Colonic mucosa (tissue), 4 donors: Measurements from ENCODE around the gene UBE2Q1. TPM values are rescaled to one million over a fixed set of nuclear protein-coding genes. Genes with fewer than 3 reads are reported as not detected.

ENCODE experiments used
- DNase-seq: peaks from one replicate; pipeline ENCODE4 v3.0.0-alpha.2; 2020
- H3K27ac ChIP-seq: fragments of 200-600 bp; one replicate; pipeline ENCODE4 v1.8.0; 2021
- H3K27me3 ChIP-seq: fragments of 200-600 bp; one replicate; pipeline ENCODE4 v1.8.0; 2021
- H3K36me3 ChIP-seq: fragments of 200-600 bp; one replicate; pipeline ENCODE4 v1.8.0; 2021
- H3K4me1 ChIP-seq: fragments of 200-600 bp; one replicate; pipeline ENCODE4 v1.8.0; 2021; ENCODE audit warnings: mild to moderate bottlenecking
- H3K4me3 ChIP-seq: fragments of 200-600 bp; one replicate; pipeline ENCODE4 v1.8.0; 2021
- H3K9ac ChIP-seq, 2 donors: one replicate each; pipeline ENCODE4 v1.7.0; 2013; ENCODE audit warnings: control low read depth in 2 of 2, low read depth in 2 of 2, low read length in 2 of 2
- H3K9me3 ChIP-seq: fragments of 200-600 bp; one replicate; pipeline ENCODE4 v1.8.0; 2021
- intact Hi-C: fragments of 100-400 bp; cut with DNase I; formaldehyde crosslinking; loops from one replicate; pipeline ENCODE4 v1.14.1; 2022
- total RNA-seq, 2 donors: library from RNA; stranded (reverse); fragmentation: NEBNext Ultra II Directional in 1 of 2; extraction: Animal tissue kit (Norgen Biotek cat#: 25700) in 1 of 2; gene quantifications; one replicate each; pipeline ENCODE4 v1.2.1, GENCODE V29; 2021
- TF ChIP-seq, protein P1 (sequence below): fragments of 200-600 bp; IDR thresholded peaks from one replicate; pipeline ENCODE4 v1.8.0; 2022; ENCODE audit warnings: antibody characterized with exemption, mild to moderate bottlenecking
- donor health status: healthy.
- donor health status: DM: no; HTN: no; CAD: no.
- donor health status: DM: no; HTN: no; CAD: no.

The UBE2Q1 gene
- total RNA-seq, 2 donors from 2014 or later: 74.1 to 86.1 TPM

DNA sequence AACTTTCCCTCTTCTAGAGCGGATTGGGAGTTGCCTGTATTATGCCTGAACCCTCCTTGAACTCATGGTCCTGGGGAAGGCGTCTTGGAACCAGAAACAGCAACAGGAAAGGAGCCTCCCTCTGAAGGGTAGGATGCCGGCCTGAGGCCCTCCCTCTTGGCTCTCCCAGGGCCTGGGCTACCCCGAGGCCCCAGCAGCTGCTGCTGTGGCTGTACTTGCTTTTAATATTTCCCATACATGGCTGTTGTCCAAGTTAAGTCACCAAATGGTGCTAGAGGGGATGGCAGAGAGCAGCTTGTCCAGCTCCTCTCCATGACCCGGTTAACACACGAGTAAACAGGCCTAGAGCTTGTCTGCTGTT is 19.6 kb upstream of the UBE2Q1 start:
- no peak overlapping the region for H3K4me3 ChIP-seq
- TF ChIP-seq, protein P1, sequence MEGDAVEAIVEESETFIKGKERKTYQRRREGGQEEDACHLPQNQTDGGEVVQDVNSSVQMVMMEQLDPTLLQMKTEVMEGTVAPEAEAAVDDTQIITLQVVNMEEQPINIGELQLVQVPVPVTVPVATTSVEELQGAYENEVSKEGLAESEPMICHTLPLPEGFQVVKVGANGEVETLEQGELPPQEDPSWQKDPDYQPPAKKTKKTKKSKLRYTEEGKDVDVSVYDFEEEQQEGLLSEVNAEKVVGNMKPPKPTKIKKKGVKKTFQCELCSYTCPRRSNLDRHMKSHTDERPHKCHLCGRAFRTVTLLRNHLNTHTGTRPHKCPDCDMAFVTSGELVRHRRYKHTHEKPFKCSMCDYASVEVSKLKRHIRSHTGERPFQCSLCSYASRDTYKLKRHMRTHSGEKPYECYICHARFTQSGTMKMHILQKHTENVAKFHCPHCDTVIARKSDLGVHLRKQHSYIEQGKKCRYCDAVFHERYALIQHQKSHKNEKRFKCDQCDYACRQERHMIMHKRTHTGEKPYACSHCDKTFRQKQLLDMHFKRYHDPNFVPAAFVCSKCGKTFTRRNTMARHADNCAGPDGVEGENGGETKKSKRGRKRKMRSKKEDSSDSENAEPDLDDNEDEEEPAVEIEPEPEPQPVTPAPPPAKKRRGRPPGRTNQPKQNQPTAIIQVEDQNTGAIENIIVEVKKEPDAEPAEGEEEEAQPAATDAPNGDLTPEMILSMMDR: no peak
- no peaks in the 10 kb centered on the region for H3K4me1 ChIP-seq
- H3K27me3 ChIP-seq: no peaks in the 10 kb centered on the region
- intact Hi-C loops: no loop called here
- no peaks in the 10 kb centered on the region for H3K9me3 ChIP-seq
- H3K9ac ChIP-seq: no peak overlapping the region
- H3K36me3 ChIP-seq: peaks cover 8% of the 10 kb centered on the region
- no peak overlapping the region for H3K27ac ChIP-seq
- no peak for DNase-seq

DNA sequence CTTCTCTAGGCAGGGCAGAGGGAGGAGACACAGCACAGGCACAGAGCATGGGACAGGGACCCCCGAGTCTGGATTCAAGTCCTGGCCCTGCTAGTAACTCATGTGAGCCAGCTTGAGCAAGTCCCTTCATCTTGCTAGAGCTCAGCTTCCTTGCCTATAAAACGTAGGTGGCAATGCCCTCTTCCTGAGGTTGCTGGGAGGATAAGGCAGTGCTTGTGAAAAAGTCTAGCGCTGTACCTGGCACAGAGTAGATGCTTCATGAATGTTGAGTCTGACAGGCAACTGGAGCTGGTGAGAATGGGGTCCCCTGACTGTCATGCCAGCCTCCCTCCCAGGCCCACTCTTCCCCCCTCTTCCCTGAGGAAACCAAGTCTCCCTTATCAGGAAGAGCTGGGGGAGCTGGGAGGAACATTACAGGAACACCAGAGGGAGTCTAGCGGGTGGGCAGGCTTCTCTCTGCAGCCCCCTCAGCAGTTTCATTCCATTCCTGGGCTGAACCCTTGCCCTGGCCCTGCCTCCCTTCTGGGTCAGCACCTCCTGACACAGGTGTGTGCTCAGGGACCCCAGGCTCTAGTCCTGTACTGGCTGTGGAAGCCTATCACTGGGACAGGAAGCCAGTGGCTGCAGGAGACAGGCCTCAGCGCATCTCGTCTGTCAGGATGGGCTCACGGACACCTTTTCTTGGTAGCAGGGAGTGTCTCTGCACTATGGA is 19.0 kb upstream of the UBE2Q1 start:
- TF ChIP-seq, protein P1: no peak
- H3K4me1 ChIP-seq: no peaks in the 10 kb centered on the region
- H3K27me3 ChIP-seq: no peaks in the 10 kb centered on the region
- H3K27ac ChIP-seq: no peak overlapping the region
- H3K36me3 ChIP-seq: peaks cover 2% of the 10 kb centered on the region
- DNase-seq: no peak
- intact Hi-C loops: no loop called here
- H3K9me3 ChIP-seq: no peaks in the 10 kb centered on the region
- H3K9ac ChIP-seq: no peak overlapping the region
- no peak overlapping the region for H3K4me3 ChIP-seq

DNA sequence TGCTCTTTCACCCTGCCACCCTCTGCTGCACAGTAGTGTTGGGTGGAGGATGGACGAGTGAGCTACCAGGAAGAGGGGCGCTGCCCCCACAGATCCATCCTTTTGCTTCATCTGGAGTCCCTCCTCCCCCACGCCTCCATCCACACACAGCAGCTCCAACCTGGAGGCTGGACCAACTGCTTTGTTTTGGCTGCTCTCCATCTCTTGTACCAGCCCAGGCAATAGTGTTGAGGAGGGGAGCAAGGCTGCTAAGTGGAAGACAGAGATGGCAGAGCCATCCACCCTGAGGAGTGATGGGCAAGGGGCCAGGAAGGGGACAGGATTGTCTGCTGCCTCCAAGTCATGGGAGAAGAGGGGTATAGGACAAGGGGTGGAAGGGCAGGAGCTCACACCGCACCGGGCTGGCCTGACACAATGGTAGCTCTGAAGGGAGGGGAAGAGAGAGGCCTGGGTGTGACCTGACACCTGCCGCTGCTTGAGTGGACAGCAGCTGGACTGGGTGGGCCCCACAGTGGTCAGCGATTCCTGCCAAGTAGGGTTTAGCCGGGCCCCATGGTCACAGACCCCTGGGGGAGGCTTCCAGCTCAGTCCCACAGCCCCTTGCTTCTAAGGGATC is 17.6 kb upstream of the UBE2Q1 start:
- intact Hi-C loops: no loop called here
- Histone ChIP-seq H3K9ac (no peak overlapping the region), H3K4me3 (no peak overlapping the region), H3K27me3 (no peaks in the 10 kb centered on the region), H3K9me3 (no peaks in the 10 kb centered on the region), H3K27ac (no peak overlapping the region), H3K36me3 (no peaks in the 10 kb centered on the region), H3K4me1 (no peaks in the 10 kb centered on the region)
- DNase-seq: no peak
- TF ChIP-seq, protein P1: no peak

DNA sequence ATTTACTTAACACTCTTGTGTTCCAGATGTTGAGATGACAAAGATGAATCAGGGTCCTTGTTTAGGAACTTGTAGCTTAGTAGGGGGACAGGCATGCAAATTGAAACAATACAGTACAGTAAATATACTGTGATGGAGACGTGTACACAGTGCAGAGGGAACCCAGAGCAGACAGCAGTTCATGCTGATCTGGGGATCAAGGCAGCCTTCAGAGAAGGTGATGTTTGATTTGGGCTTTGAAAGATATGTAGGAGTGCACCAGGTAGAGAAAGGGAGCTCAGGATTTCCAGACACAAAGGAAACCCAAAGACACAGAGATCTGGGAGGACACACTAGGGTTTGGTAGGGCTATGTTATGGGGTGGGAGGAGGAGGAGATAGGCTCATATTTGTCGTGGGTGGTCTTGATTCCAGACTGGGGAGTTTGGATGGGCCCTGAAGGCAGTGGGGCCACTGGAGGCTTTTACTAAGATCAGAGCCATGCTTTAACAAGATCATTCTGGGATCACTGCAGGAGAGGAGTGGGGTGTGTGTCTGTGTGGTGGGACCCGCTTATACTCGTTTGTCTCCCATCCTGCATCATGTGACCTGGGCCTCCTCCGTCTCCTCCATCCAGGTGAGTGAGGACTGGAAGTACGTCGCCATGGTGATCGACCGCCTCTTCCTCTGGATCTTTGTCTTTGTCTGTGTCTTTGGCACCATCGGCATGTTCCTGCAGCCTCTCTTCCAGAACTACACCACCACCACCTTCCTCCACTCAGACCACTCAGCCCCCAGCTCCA is 16.9 kb upstream of the UBE2Q1 start:
- H3K36me3 ChIP-seq: no peaks in the 10 kb centered on the region
- DNase-seq: no peak
- TF ChIP-seq, protein P1: no peak
- no peaks in the 10 kb centered on the region for H3K9me3 ChIP-seq
- no peaks in the 10 kb centered on the region for H3K4me1 ChIP-seq
- no peak overlapping the region for H3K4me3 ChIP-seq
- H3K9ac ChIP-seq: no peak overlapping the region
- intact Hi-C loops: no loop called here
- H3K27ac ChIP-seq: no peak overlapping the region
- no peaks in the 10 kb centered on the region for H3K27me3 ChIP-seq

DNA sequence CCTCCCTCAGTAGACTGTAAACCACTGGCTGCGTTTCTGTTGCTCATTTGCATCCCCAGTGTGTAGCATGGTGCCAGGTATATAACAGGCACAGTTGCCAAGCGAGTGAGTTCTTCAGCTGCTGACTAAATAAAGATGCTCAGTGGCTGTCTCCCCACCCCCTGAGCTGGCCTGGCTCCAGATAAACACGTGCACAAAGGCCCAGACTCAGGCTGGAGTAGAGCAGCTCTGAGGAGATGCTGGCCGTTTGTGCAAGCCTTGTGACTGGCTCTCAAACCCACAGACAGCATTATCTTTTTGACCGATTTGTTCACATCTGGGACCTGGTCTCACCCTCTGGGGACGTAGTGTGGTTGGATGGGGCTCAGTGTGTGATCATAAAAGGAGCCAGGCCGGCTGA is 16.3 kb upstream of the UBE2Q1 start:
- Histone ChIP-seq H3K9ac (no peak overlapping the region), H3K27ac (no peak overlapping the region), H3K4me3 (no peak overlapping the region), H3K36me3 (no peaks in the 10 kb centered on the region), H3K4me1 (no peaks in the 10 kb centered on the region), H3K9me3 (no peaks in the 10 kb centered on the region), H3K27me3 (no peaks in the 10 kb centered on the region)
- DNase-seq: no peak
- TF ChIP-seq, protein P1: no peak
- intact Hi-C loops: no loop called here
